Ishikawa (cell line): ENCODE data around the gene MRPL24.

Experiments
- CEBPB ChIP-seq: IDR thresholded peaks from 2 replicates; pipeline ENCODE4 v1.6.1; 2012
- EP300 ChIP-seq: IDR thresholded peaks from 2 replicates; pipeline ENCODE4 v1.6.1; 2012; ENCODE audit warnings: borderline replicate concordance
- REST ChIP-seq: IDR thresholded peaks from 2 replicates; pipeline ENCODE4 v1.6.1; 2012; ENCODE audit warnings: low read depth, mild to moderate bottlenecking
- TEAD4 ChIP-seq: IDR thresholded peaks from 2 replicates; pipeline ENCODE4 v1.6.1; 2012
- USF1 ChIP-seq: IDR thresholded peaks from 2 replicates; pipeline ENCODE4 v1.6.1; 2012

- TF ChIP-seq EP300 (no peak), CEBPB (no peak), REST (no peak), USF1 (no peak), TEAD4 (no peak)
These were observed 1.1 kb upstream of the MRPL24 start for GRCh38 chr1:156742017-156742416.
